WTC11 (cell line): ENCODE data around the gene SLC41A1.

Source experiments
- ATF1 ChIP-seq: sonication (generic); formaldehyde crosslinking; IDR thresholded peaks from 2 replicates; pipeline ENCODE4 v1.8.1; 2023; ENCODE audit warnings: mild to moderate bottlenecking, moderate library complexity, missing genetic modification reagents
- CDX4 ChIP-seq: fragments of 250-450 bp; sonication (Bioruptor Pico); IDR thresholded peaks from 2 replicates; pipeline ENCODE4 v1.9.0; 2021; ENCODE audit warnings: moderate library complexity, mild to moderate bottlenecking, inconsistent platforms, borderline replicate concordance
- CREB1 ChIP-seq: sonication (generic); formaldehyde crosslinking; IDR thresholded peaks from 2 replicates; pipeline ENCODE4 v1.8.0; 2023; ENCODE audit warnings: mild to moderate bottlenecking, missing genetic modification reagents
- CREM ChIP-seq: sonication (generic); formaldehyde crosslinking; IDR thresholded peaks from 2 replicates; pipeline ENCODE4 v1.8.1; 2022; ENCODE audit warnings: mild to moderate bottlenecking, missing genetic modification reagents, moderate library complexity
- MAX ChIP-seq: sonication (generic); formaldehyde crosslinking; IDR thresholded peaks from 2 replicates; pipeline ENCODE4 v1.8.0; 2022; ENCODE audit warnings: mild to moderate bottlenecking, missing genetic modification reagents
- MXD4 ChIP-seq: fragments of 250-450 bp; sonication (Bioruptor Pico); IDR thresholded peaks from 2 replicates; pipeline ENCODE4 v1.8.0; 2021; ENCODE audit warnings: mild to moderate bottlenecking, moderate library complexity, borderline replicate concordance
- MYBL2 ChIP-seq: sonication (generic); formaldehyde crosslinking; IDR thresholded peaks from 2 replicates; pipeline ENCODE4 v1.8.1; 2023; ENCODE audit warnings: mild to moderate bottlenecking, moderate library complexity, missing genetic modification reagents
- RELA ChIP-seq: sonication (generic); formaldehyde crosslinking; IDR thresholded peaks from 2 replicates; pipeline ENCODE4 v1.8.1; 2022; ENCODE audit warnings: missing genetic modification reagents, mild to moderate bottlenecking, borderline replicate concordance
- SMAD3 ChIP-seq: sonication (generic); formaldehyde crosslinking; IDR thresholded peaks from 2 replicates; pipeline ENCODE4 v1.8.0; 2022; ENCODE audit warnings: missing genetic modification reagents, mild to moderate bottlenecking, borderline replicate concordance
- SP1 ChIP-seq: sonication (generic); formaldehyde crosslinking; conservative IDR thresholded peaks from 2 replicates; pipeline ENCODE4 v1.8.1; 2022; ENCODE audit warnings: missing genetic modification reagents
- ZNF121 ChIP-seq: sonication (generic); formaldehyde crosslinking; IDR thresholded peaks from 2 replicates; pipeline ENCODE4 v1.8.0; 2023; ENCODE audit warnings: missing genetic modification reagents
- TF ChIP-seq, protein P1 (sequence below): fragments of 200-600 bp; IDR thresholded peaks from 2 replicates; pipeline ENCODE4 v1.8.0; 2022; ENCODE audit warnings: antibody characterized with exemption

DNA sequence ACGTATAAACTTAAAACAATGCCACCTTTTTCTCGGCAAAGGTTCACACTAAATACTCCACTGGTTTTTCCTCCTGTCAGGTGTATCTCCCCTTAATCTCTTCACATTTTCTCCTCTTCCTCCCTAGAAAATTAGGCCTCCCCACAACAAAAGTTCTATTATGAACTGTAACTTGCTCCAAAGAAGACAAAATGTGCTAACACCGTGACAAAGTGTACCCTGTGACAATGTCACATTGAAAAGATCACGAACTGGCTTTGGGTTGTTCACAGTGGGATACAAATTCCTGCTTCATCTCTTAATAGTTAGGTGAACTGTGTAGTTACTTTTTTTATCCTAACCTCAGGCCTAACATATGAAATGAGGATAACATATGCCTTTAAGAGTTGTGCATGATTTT lies 69.0 kb downstream of the SLC41A1 start:
- TF ChIP-seq MYBL2 (CRISPR knock-in tag) (no peak), ATF1 (CRISPR knock-in tag) (no peak), CREB1 (CRISPR knock-in tag) (no peak), SP1 (no peak), RELA (CRISPR knock-in tag) (no peak), SMAD3 (CRISPR knock-in tag) (no peak), CREM (CRISPR knock-in tag) (no peak), CDX4 (CRISPR knock-in tag) (no peak), MXD4 (CRISPR knock-in tag) (no peak), MAX (CRISPR knock-in tag) (no peak), ZNF121 (no peak)
- TF ChIP-seq, protein P1, sequence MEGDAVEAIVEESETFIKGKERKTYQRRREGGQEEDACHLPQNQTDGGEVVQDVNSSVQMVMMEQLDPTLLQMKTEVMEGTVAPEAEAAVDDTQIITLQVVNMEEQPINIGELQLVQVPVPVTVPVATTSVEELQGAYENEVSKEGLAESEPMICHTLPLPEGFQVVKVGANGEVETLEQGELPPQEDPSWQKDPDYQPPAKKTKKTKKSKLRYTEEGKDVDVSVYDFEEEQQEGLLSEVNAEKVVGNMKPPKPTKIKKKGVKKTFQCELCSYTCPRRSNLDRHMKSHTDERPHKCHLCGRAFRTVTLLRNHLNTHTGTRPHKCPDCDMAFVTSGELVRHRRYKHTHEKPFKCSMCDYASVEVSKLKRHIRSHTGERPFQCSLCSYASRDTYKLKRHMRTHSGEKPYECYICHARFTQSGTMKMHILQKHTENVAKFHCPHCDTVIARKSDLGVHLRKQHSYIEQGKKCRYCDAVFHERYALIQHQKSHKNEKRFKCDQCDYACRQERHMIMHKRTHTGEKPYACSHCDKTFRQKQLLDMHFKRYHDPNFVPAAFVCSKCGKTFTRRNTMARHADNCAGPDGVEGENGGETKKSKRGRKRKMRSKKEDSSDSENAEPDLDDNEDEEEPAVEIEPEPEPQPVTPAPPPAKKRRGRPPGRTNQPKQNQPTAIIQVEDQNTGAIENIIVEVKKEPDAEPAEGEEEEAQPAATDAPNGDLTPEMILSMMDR: no peak
